Left ventricle myocardium inferior (tissue), 1 donor: ENCODE data around the gene TRHDE. TPM values are rescaled to one million over a fixed set of nuclear protein-coding genes. Genes with fewer than 3 reads are reported as not detected.

Experiments used
- DNase-seq: peaks from one replicate; pipeline ENCODE4 v3.0.0-alpha.2; 2020
- H3K27ac ChIP-seq: fragments of 200-600 bp; replicated peaks from 2 replicates; pipeline ENCODE4 v1.8.0; 2021
- H3K27me3 ChIP-seq: fragments of 200-600 bp; 2 replicates; pipeline ENCODE4 v1.8.0; 2021; ENCODE audit warnings: low read depth
- H3K36me3 ChIP-seq: fragments of 200-600 bp; 2 replicates; pipeline ENCODE4 v1.8.0; 2021
- H3K4me1 ChIP-seq: fragments of 200-600 bp; 2 replicates; pipeline ENCODE4 v1.8.0; 2021
- H3K4me3 ChIP-seq: fragments of 200-600 bp; 2 replicates; pipeline ENCODE4 v1.8.0; 2021; ENCODE audit warnings: mild to moderate bottlenecking, moderate library complexity
- H3K9me3 ChIP-seq: fragments of 200-600 bp; replicated peaks from 2 replicates; pipeline ENCODE4 v1.8.0; 2021
- intact Hi-C: fragments of 100-400 bp; cut with micrococcal nuclease; formaldehyde crosslinking; loops from one replicate; pipeline ENCODE4 v1.11.0; 2022
- total RNA-seq: library from RNA; stranded (reverse); fragmentation: NEBNext Ultra II Directional; extraction: Animal tissue kit (Norgen Biotek cat#: 25700); gene quantifications from one replicate; pipeline ENCODE4 v1.2.1, GENCODE V29; 2021
- TF ChIP-seq, protein P1 (sequence below): fragments of 200-600 bp; IDR thresholded peaks from 2 replicates; pipeline ENCODE4 v1.8.0; 2021; ENCODE audit warnings: antibody characterized with exemption, mild to moderate bottlenecking, borderline replicate concordance
- donor health status: DM: no; HTN: yes; CAD: no; lungs with severe emphysema.

The TRHDE gene
- total RNA-seq, 1 donor from 2014 or later, result 0.96 TPM

DNA sequence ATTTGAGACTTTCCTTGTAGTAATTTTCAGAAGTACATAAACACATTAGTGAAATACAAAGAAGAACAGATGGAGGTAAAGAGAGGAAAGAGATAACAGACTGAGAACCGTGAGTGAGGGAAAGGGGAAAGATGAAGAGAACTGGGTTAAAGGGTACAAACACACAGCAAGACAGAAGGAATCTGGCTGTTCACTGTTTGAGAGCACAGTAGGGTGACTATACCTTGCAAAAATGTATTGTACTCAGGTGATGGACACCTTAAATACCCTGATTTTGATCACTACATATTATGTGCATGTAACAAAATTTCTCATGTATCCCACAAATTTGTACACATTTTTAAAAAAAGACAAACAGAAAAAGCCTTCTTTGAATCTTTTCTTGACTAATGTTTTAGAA, 2.7 kb upstream of the TRHDE start:
- H3K4me3 ChIP-seq, result no peak overlapping the region
- intact Hi-C loops, result no loop called here
- H3K27me3 ChIP-seq, result peaks cover 85% of the 10 kb centered on the region

DNA sequence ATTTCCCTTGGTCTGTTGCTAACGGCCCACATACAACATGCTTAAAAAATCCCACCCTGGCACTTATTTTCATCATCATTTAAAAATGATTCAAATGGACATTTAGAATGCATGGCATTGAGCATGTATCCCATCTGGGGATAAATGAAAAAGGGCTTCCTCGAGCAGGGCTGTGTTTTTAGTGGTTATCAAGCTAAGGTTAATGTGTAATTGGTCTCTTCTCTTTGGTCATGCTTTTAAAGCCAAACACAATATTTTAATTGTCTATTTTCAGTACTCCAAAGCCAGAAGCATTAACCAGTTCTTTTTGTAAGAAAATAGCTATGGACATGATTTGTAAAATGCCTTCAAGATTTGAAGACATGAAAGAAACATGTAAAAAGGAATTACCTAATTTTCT, 1.9 kb upstream of the TRHDE start:
- H3K4me1 ChIP-seq, result peaks cover 27% of the 10 kb centered on the region
- no peak for DNase-seq
- intact Hi-C loops, result no loop called here
- TF ChIP-seq, protein P1, sequence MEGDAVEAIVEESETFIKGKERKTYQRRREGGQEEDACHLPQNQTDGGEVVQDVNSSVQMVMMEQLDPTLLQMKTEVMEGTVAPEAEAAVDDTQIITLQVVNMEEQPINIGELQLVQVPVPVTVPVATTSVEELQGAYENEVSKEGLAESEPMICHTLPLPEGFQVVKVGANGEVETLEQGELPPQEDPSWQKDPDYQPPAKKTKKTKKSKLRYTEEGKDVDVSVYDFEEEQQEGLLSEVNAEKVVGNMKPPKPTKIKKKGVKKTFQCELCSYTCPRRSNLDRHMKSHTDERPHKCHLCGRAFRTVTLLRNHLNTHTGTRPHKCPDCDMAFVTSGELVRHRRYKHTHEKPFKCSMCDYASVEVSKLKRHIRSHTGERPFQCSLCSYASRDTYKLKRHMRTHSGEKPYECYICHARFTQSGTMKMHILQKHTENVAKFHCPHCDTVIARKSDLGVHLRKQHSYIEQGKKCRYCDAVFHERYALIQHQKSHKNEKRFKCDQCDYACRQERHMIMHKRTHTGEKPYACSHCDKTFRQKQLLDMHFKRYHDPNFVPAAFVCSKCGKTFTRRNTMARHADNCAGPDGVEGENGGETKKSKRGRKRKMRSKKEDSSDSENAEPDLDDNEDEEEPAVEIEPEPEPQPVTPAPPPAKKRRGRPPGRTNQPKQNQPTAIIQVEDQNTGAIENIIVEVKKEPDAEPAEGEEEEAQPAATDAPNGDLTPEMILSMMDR, result no peak
- no peak overlapping the region for H3K4me3 ChIP-seq
- H3K27me3 ChIP-seq, result peaks cover 90% of the 10 kb centered on the region
- no peak overlapping the region for H3K27ac ChIP-seq
- no peaks in the 10 kb centered on the region for H3K36me3 ChIP-seq
- no peaks in the 10 kb centered on the region for H3K9me3 ChIP-seq

More for the DNA sequence above, 2.7 kb upstream of the TRHDE start:
- H3K27ac ChIP-seq, result no peak overlapping the region
- H3K9me3 ChIP-seq, result no peaks in the 10 kb centered on the region
- TF ChIP-seq, protein P1, result no peak
- DNase-seq, result no peak
- peaks cover 27% of the 10 kb centered on the region for H3K4me1 ChIP-seq
- no peaks in the 10 kb centered on the region for H3K36me3 ChIP-seq

DNA sequence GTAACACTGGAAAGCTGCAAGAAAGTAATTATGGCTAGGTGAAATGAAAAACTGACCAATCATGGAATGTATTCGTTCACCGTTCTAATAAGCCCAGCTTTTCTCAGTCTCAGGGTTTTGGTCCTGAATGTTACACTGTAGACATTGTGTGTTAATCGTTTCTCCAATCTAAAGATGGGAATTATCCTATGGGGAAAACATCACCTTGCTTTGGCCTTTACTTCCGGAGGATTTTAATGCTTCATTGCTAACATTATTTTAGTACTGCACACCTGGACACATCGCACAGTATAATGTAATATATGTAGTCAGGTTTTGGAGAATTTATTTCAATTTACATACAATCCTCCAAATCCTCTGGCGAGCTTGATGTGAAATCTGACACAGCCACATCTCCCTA, 1.2 kb upstream of the TRHDE start:
- Histone ChIP-seq H3K27me3 (peaks cover 95% of the 10 kb centered on the region), H3K27ac (no peak overlapping the region), H3K4me3 (peak overlapping the region; percentile 66), H3K9me3 (no peaks in the 10 kb centered on the region), H3K4me1 (peaks cover 27% of the 10 kb centered on the region), H3K36me3 (no peaks in the 10 kb centered on the region)
- TF ChIP-seq, protein P1, result no peak
- intact Hi-C loops, result no loop called here
- DNase-seq, result no peak

DNA sequence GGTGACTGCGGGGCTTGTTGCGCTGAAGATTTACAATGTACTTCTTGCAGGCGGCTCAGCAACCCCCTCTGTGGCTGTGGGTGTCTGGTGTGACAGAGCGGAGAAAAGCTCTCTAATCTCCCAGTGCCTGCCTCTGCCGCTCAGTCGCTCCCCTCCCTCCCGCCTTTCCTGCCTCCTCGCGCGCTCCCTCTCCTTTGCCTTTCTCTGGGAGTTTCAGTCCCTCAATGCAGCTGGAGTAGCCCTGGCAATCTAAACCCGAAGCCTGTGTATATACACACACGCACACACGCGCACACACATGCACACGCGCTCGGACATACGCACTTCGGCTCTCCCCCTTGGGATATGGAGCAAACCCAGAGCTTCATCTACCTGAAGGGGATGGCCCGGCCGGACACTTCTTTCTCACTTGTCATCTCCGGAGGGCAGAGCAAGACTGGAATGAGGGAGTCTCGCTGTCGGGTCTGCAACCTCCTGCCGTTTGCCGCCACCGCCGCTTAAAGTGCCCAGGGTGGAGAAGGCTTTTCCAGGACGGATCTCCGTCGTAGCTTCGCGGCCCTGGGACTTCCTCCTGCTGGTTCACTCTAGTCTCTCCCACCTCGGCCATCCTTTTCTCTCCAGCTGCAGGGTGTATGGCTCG, 599 bp upstream of the TRHDE start:
- Histone ChIP-seq H3K36me3 (no peaks in the 10 kb centered on the region), H3K27me3 (peaks cover 99% of the 10 kb centered on the region), H3K4me1 (peaks cover 27% of the 10 kb centered on the region), H3K4me3 (peak overlapping the region; percentile 66), H3K9me3 (no peaks in the 10 kb centered on the region), H3K27ac (peak overlapping the region; percentile 5)
- no peak for DNase-seq
- intact Hi-C loops, result no loop called here
- TF ChIP-seq, protein P1, result no peak

DNA sequence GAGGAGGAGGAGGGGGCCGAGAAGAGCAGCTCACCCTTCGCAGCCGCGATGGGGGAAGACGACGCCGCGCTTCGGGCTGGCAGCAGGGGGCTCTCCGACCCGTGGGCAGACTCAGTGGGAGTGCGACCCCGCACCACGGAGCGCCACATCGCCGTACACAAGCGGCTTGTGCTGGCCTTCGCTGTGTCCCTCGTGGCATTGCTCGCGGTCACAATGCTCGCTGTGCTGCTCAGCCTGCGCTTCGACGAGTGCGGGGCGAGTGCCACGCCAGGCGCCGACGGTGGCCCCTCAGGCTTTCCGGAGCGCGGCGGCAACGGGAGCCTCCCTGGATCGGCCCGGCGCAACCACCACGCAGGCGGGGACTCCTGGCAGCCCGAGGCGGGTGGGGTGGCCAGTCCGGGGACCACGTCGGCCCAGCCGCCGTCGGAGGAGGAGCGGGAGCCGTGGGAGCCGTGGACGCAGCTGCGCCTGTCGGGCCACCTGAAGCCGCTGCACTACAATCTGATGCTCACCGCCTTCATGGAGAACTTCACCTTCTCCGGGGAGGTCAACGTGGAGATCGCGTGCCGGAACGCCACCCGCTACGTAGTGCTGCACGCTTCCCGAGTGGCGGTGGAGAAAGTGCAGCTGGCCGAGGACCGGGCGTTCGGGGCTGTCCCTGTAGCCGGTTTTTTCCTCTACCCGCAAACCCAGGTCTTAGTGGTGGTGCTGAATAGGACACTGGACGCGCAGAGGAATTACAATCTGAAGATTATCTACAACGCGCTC, 745 bp downstream of the TRHDE start:
- H3K9me3 ChIP-seq, result no peaks in the 10 kb centered on the region
- intact Hi-C loops, result no loop called here
- H3K4me3 ChIP-seq, result peak overlapping the region; percentile 66
- no peak for DNase-seq
- TF ChIP-seq, protein P1, result no peak
- H3K4me1 ChIP-seq, result peaks cover 27% of the 10 kb centered on the region
- H3K27me3 ChIP-seq, result peaks cover 99% of the 10 kb centered on the region
- H3K27ac ChIP-seq, result no peak overlapping the region
- H3K36me3 ChIP-seq, result no peaks in the 10 kb centered on the region
